Subcutaneous abdominal adipose tissue (tissue), 5 donors: ENCODE measurements around the gene IFFO2.
"Not testable (repeated sequence)": the region's sequence is repeated elsewhere in the genome, so short reads cannot be mapped to it uniquely, and the experiment has no call there.

Experiments used
- H3K27ac ChIP-seq: one replicate; pipeline ENCODE4 v1.7.0; 2013; ENCODE audit warnings: low read depth, mild to moderate bottlenecking, inconsistent platforms, low read length, moderate library complexity
- H3K27me3 ChIP-seq, 5 donors: one replicate each; pipeline ENCODE4 v1.7.0; 2013; ENCODE audit warnings: low read length in 5 of 5, inconsistent platforms in 1 of 5; ENCODE audit not compliant: control insufficient read depth in 5 of 5, insufficient read depth in 4 of 5
- H3K36me3 ChIP-seq, 5 donors: one replicate each; pipeline ENCODE4 v1.7.0; 2013; ENCODE audit warnings: low read length in 5 of 5; ENCODE audit not compliant: control insufficient read depth in 5 of 5, insufficient read depth in 5 of 5
- H3K4me1 ChIP-seq, 5 donors: one replicate each; pipeline ENCODE4 v1.7.0; 2013; ENCODE audit warnings: low read length in 5 of 5, mild to moderate bottlenecking in 3 of 5, moderate library complexity in 1 of 5; ENCODE audit not compliant: control insufficient read depth in 5 of 5, insufficient read depth in 5 of 5
- H3K4me3 ChIP-seq, 5 donors: one replicate each; pipeline ENCODE4 v1.7.0; 2013; ENCODE audit warnings: low read length in 5 of 5, low read depth in 1 of 5
- H3K9ac ChIP-seq, 5 donors: one replicate each; pipeline ENCODE4 v1.7.0; 2013; ENCODE audit warnings: low read length in 5 of 5, mild to moderate bottlenecking in 4 of 5, moderate library complexity in 3 of 5
- H3K9me3 ChIP-seq, 5 donors: one replicate each; pipeline ENCODE4 v1.7.0; 2013; ENCODE audit warnings: low read length in 5 of 5; ENCODE audit not compliant: control insufficient read depth in 5 of 5
- donor health status: healthy.
- donor health status: healthy.
- donor health status: healthy.
- donor health status: healthy.
- donor health status: healthy.

Gene IFFO2

GRCh38 chr1:18901952-18902522 lies 54.4 kb downstream of the IFFO2 start:
- H3K4me1 ChIP-seq: peaks cover 9 to 56% (median 51%) of the 10 kb centered on the region in 5 donors
- peak overlapping the region; percentile 80 to 90 (median 89) for H3K9ac ChIP-seq
- no peaks in the 10 kb centered on the region for H3K27me3 ChIP-seq
- peak overlapping the region; percentile 92 for H3K27ac ChIP-seq
- peaks cover 0 to 10% (median 6%) of the 10 kb centered on the region in 5 donors for H3K36me3 ChIP-seq
- H3K4me3 ChIP-seq: peak overlapping the region; percentile 82 to 92 (median 82)
- no peaks in the 10 kb centered on the region for H3K9me3 ChIP-seq

- H3K9me3 ChIP-seq: no peaks in the 10 kb centered on the region
- peak overlapping the region; percentile 92 for H3K27ac ChIP-seq
- H3K36me3 ChIP-seq: peaks cover 0 to 16% (median 6%) of the 10 kb centered on the region in 5 donors
- H3K9ac ChIP-seq: peak overlapping the region in 4 of 5 donors; percentile 80 to 90 (median 88)
- peaks cover 7 to 51% (median 45%) of the 10 kb centered on the region in 5 donors for H3K4me1 ChIP-seq
- no peaks in the 10 kb centered on the region for H3K27me3 ChIP-seq
- H3K4me3 ChIP-seq: peak overlapping the region; percentile 82 to 92 (median 82)
These were observed 55.1 kb downstream of the IFFO2 start for GRCh38 chr1:18901147-18901951.

GRCh38 chr1:18900303-18900841 lies 56.1 kb downstream of the IFFO2 start:
- peaks cover 7 to 56% (median 49%) of the 10 kb centered on the region in 5 donors for H3K4me1 ChIP-seq
- H3K9me3 ChIP-seq: no peaks in the 10 kb centered on the region
- H3K36me3 ChIP-seq: peaks cover 0 to 24% (median 7%) of the 10 kb centered on the region in 5 donors
- H3K27me3 ChIP-seq: no peaks in the 10 kb centered on the region
- peak overlapping the region; percentile 4 for H3K27ac ChIP-seq
- peak overlapping the region in 3 of 5 donors; percentile 13 to 62 (median 33) for H3K9ac ChIP-seq
- peak overlapping the region in 3 of 5 donors; percentile 2 to 92 (median 92) for H3K4me3 ChIP-seq

- Histone ChIP-seq H3K4me3 (no peak overlapping the region), H3K9ac (peak overlapping the region in 4 of 5 donors; percentile 31 to 62 (median 38)), H3K27ac (peak overlapping the region; percentile 38), H3K9me3 (no peaks in the 10 kb centered on the region), H3K36me3 (peaks cover 0 to 26% (median 8%) of the 10 kb centered on the region in 5 donors), H3K4me1 (peaks cover 7 to 64% (median 58%) of the 10 kb centered on the region in 5 donors), H3K27me3 (no peaks in the 10 kb centered on the region)
These were observed 57.0 kb downstream of the IFFO2 start for GRCh38 chr1:18899363-18900049.

- H3K27me3 ChIP-seq: no peaks in the 10 kb centered on the region
- H3K9ac ChIP-seq: peak overlapping the region in 2 of 5 donors; percentile 33 to 62
- H3K4me3 ChIP-seq: no peak overlapping the region
- peaks cover 6 to 70% (median 65%) of the 10 kb centered on the region in 5 donors for H3K4me1 ChIP-seq
- H3K36me3 ChIP-seq: peaks cover 0 to 26% (median 8%) of the 10 kb centered on the region in 5 donors
- H3K27ac ChIP-seq: no peak overlapping the region
- no peaks in the 10 kb centered on the region for H3K9me3 ChIP-seq
These were observed 57.9 kb downstream of the IFFO2 start for GRCh38 chr1:18898567-18898966.

GRCh38 chr1:18895317-18895716 lies 61.2 kb downstream of the IFFO2 start:
- H3K36me3 ChIP-seq: peaks cover 0 to 26% (median 8%) of the 10 kb centered on the region in 5 donors
- no peaks in the 10 kb centered on the region for H3K27me3 ChIP-seq
- peaks cover 6 to 73% (median 69%) of the 10 kb centered on the region in 5 donors for H3K4me1 ChIP-seq
- no peak overlapping the region for H3K9ac ChIP-seq
- H3K9me3 ChIP-seq: no peaks in the 10 kb centered on the region
- H3K4me3 ChIP-seq: no peak overlapping the region
- no peak overlapping the region for H3K27ac ChIP-seq

GRCh38 chr1:18893120-18893519 lies 63.4 kb downstream of the IFFO2 start:
- H3K9ac ChIP-seq: no peak overlapping the region
- H3K4me1 ChIP-seq: peaks cover 6 to 61% (median 58%) of the 10 kb centered on the region in 5 donors
- no peak overlapping the region for H3K4me3 ChIP-seq
- H3K9me3 ChIP-seq: no peaks in the 10 kb centered on the region
- peaks cover 0 to 42% (median 19%) of the 10 kb centered on the region in 5 donors for H3K36me3 ChIP-seq
- H3K27ac ChIP-seq: peak overlapping the region; percentile 87
- no peaks in the 10 kb centered on the region for H3K27me3 ChIP-seq

GRCh38 chr1:18891858-18892257 lies 64.6 kb downstream of the IFFO2 start:
- H3K4me1 ChIP-seq: peaks cover 6 to 61% (median 58%) of the 10 kb centered on the region in 5 donors
- H3K9me3 ChIP-seq, H3K27me3 ChIP-seq: not testable (repeated sequence)
- H3K27ac ChIP-seq: peak overlapping the region; percentile 87
- H3K9ac ChIP-seq: peak overlapping the region in 3 of 5 donors; percentile 41 to 62 (median 41)
- H3K36me3 ChIP-seq: peaks cover 0 to 41% (median 18%) of the 10 kb centered on the region in 5 donors
- peak overlapping the region in 1 of 5 donors; percentile 19 for H3K4me3 ChIP-seq

GRCh38 chr1:18891426-18891780 lies 65.1 kb downstream of the IFFO2 start:
- Histone ChIP-seq H3K27me3 (no peaks in the 10 kb centered on the region), H3K4me3 (no peak overlapping the region), H3K27ac (peak overlapping the region; percentile 54), H3K4me1 (peaks cover 6 to 61% (median 58%) of the 10 kb centered on the region in 5 donors), H3K9ac (peak overlapping the region in 2 of 5 donors; percentile 4 to 21), H3K36me3 (peaks cover 0 to 38% (median 20%) of the 10 kb centered on the region in 5 donors), H3K9me3 (no peaks in the 10 kb centered on the region)
